Measurements from ENCODE around the gene FOXK1. TPM values are rescaled to one million over a fixed set of nuclear protein-coding genes. Genes with fewer than 3 reads are reported as not detected.

Gene FOXK1
- total and polyA plus RNA-seq, 7 donors: 1.8 to 47.1 (median 17.1) TPM

DNA sequence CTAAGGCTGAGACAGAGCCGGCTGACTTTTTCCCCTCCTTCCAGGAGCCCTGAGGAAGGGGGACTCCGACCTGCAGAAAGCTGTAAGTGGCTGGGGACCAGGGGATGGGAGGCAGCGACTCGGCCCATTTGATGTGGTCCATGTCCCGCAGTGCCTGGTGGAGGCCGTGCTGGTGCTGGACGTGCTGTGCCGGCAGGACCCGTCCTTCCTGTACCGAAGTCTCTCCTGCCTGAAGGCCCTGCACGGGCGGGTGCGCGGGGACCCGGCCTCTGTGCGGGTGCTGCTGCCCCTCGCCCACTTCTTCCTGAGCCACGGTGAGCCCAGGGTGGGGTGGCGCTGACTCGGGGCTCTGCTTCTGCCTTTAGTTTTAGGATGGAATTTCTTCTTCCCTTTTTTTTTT, 103.3 kb downstream of the FOXK1 start:
- intact Hi-C loops (cut with DNase I): no loop called here
- no peaks in the 10 kb centered on the region for H3K4me1 ChIP-seq
- no peak for DNase-seq
- H3K27ac ChIP-seq: no peak overlapping the region
- H3K4me3 ChIP-seq: no peak overlapping the region
- peaks cover 39 to 98% (median 69%) of the 10 kb centered on the region in 4 donors for H3K36me3 ChIP-seq
- 95 to 96% methylated on average over 20 of the region's 20 CpGs for whole genome bisulfite sequencing, 2 donors
- no peaks in the 10 kb centered on the region for H3K27me3 ChIP-seq
- TF ChIP-seq, protein P1, sequence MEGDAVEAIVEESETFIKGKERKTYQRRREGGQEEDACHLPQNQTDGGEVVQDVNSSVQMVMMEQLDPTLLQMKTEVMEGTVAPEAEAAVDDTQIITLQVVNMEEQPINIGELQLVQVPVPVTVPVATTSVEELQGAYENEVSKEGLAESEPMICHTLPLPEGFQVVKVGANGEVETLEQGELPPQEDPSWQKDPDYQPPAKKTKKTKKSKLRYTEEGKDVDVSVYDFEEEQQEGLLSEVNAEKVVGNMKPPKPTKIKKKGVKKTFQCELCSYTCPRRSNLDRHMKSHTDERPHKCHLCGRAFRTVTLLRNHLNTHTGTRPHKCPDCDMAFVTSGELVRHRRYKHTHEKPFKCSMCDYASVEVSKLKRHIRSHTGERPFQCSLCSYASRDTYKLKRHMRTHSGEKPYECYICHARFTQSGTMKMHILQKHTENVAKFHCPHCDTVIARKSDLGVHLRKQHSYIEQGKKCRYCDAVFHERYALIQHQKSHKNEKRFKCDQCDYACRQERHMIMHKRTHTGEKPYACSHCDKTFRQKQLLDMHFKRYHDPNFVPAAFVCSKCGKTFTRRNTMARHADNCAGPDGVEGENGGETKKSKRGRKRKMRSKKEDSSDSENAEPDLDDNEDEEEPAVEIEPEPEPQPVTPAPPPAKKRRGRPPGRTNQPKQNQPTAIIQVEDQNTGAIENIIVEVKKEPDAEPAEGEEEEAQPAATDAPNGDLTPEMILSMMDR (IDR thresholded peaks at IDR 0.05): no peak
- TF ChIP-seq POLR2AphosphoS5 (IDR thresholded peaks at IDR 0.05): no peak
- no peak for TF ChIP-seq EP300 (IDR thresholded peaks at IDR 0.05)
- no peak for TF ChIP-seq POLR2A (IDR thresholded peaks at IDR 0.05)
- no peaks in the 10 kb centered on the region for H3K9me3 ChIP-seq

DNA sequence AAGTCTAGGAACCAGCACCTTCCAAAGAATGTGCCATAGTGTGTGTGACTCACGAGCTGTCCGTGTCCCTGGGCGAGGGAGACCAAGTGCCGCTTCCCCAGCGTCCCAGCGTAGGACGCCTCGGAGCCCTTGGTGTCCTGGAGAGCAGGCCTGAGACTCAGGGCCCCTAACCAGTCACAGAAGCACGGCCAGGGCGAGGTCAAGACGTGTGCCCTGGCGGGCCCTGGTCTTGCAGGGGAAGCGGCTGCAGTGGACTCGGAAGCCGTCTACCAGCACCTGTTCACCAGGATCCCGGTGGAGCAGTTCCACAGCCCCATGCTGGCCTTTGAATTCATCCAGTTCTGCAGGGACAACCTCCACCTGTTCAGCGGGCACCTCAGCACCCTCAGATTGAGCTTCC, 103.9 kb downstream of the FOXK1 start:
- 93 to 96% methylated on average over 17 of the region's 17 CpGs for WGBS, 2 donors
- Histone ChIP-seq H3K27me3 (no peaks in the 10 kb centered on the region), H3K36me3 (peaks cover 43 to 100% (median 72%) of the 10 kb centered on the region in 4 donors), H3K9me3 (no peaks in the 10 kb centered on the region), H3K4me1 (no peaks in the 10 kb centered on the region), H3K4me3 (no peak overlapping the region), H3K27ac (no peak overlapping the region)
- intact Hi-C loops (cut with DNase I): no loop called here
- TF ChIP-seq EP300 (IDR thresholded peaks at IDR 0.05): no peak
- TF ChIP-seq POLR2A (IDR thresholded peaks at IDR 0.05): no peak
- TF ChIP-seq POLR2AphosphoS5 (IDR thresholded peaks at IDR 0.05): no peak
- TF ChIP-seq, protein P1 (IDR thresholded peaks at IDR 0.05): no peak
- no peak for DNase-seq

DNA sequence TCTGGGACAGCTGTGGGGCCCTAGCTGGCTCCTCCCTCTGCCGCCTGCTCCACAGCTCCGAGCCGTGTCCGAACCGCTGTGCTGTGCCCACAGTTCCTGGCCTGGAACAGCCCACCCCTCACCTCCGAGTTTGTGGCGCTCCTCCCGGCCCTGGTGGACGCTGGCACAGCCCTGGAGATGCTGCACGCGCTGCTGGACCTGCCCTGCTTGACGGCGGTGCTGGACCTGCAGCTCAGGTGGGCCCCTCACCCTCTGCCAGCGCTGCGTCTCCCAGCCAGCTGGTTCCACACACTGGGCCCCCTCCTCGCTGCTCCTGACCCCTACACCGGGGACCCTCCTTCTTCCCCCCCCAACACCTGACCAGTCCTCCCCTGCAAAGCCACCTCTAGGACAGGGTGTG, 105.4 kb downstream of the FOXK1 start:
- Histone ChIP-seq H3K36me3 (peaks cover 33 to 91% (median 63%) of the 10 kb centered on the region in 4 donors), H3K9me3 (no peaks in the 10 kb centered on the region), H3K27me3 (no peaks in the 10 kb centered on the region), H3K4me3 (no peak overlapping the region), H3K4me1 (peaks cover 0 to 10% (median 6%) of the 10 kb centered on the region in 4 donors), H3K27ac (no peak overlapping the region)
- peak; percentile 62 for DNase-seq
- intact Hi-C loops (cut with DNase I): no loop called here
- 85 to 93% methylated on average over 17 of the region's 17 CpGs for WGBS, 2 donors
- TF ChIP-seq POLR2A (IDR thresholded peaks at IDR 0.05) (no peak), EP300 (IDR thresholded peaks at IDR 0.05) (no peak), POLR2AphosphoS5 (IDR thresholded peaks at IDR 0.05) (no peak)
- TF ChIP-seq, protein P1 (IDR thresholded peaks at IDR 0.05): no peak

DNA sequence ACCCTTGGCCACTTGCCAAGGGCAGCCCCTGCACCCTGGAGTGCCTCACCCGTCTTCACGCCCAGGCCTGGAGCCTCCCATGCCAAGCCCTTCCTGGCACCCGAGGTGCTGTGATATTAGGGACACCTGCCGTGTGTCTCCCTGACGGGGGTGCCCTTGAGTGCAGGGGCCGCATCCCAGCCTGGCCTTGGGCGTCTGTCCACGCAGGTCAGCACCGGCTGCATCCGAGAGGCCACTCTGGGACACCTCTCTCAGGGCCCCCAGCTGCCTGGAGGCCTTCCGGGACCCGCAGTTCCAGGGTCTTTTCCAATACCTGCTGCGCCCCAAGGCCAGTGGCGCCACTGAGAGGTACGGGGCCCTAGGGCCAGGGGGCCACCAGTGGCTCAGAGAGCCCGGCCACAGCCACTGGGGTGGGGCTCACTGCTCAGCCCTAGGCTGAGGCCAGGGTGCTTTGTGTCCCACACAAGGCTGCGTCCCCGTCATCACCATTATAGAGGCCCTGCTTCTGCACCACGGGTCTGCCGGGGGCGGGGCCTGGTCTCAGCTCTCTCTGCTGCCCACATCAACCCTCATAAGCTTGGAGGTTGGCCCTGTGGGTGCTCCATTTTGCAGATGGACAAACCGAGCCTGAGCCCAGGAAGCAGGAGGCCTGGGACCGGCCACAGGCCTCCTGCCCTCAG, 106.0 kb downstream of the FOXK1 start:
- intact Hi-C loops (cut with DNase I): no loop called here
- H3K27me3 ChIP-seq: no peaks in the 10 kb centered on the region
- DNase-seq: peak; percentile 61
- WGBS, 2 donors: 77 to 89% methylated on average over 23 of the region's 23 CpGs
- H3K4me3 ChIP-seq: no peak overlapping the region
- TF ChIP-seq EP300 (IDR thresholded peaks at IDR 0.05) (no peak), POLR2A (IDR thresholded peaks at IDR 0.05) (no peak), POLR2AphosphoS5 (IDR thresholded peaks at IDR 0.05) (no peak)
- TF ChIP-seq, protein P1 (IDR thresholded peaks at IDR 0.05): no peak
- H3K9me3 ChIP-seq: no peaks in the 10 kb centered on the region
- peaks cover 28 to 86% (median 58%) of the 10 kb centered on the region in 4 donors for H3K36me3 ChIP-seq
- H3K4me1 ChIP-seq: peaks cover 0 to 16% (median 11%) of the 10 kb centered on the region in 4 donors
- H3K27ac ChIP-seq: no peak overlapping the region

Measured in sigmoid colon (tissue), 7 donors.